ENCODE data around the gene KCNK5.

DNA sequence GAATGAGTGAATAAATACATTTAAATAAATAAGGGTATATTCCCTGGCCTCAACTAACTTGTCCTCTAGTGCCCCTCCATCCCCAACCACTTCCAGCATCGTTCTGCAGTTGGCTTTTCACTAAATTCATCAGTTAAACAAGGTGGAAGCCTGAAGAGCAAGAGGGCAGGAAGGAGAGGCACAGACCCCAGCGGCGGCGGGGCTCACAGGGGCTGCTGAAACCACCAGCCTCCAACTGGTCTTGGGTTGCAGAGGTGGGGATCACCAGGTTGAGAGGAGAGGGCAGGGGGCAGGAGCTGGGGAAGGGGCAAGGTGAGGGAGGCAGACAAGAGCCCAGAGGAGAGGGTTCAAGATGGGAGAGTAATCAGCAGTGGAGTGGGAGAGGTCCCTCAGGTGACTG is 27.1 kb downstream of the KCNK5 start:
- no peak for TF ChIP-seq CTCF (conservative IDR thresholded peaks at IDR 0.05 in 1 of 2, IDR thresholded peaks at IDR 0.05 in 1 of 2; ENCODE audit: extremely low read depth in 1 of 2, insufficient read depth in 1 of 2, low read depth in 1 of 2, low read length in 2 of 2)
- TF ChIP-seq EZH2 (IDR thresholded peaks at IDR 0.05; ENCODE audit: borderline replicate concordance, low read length), result no peak
